HepG2 (cell line): Measurements from ENCODE around the gene CLCN2. TPM values are rescaled to one million over a fixed set of nuclear protein-coding genes. Genes with fewer than 3 reads are reported as not detected.

Experiments
- FOSL2 ChIP-seq: sonication (generic); formaldehyde crosslinking; IDR thresholded peaks from 2 replicates; pipeline ENCODE4 v1.4.0; 2020; ENCODE audit warnings: missing genetic modification reagents
- HMGXB4 ChIP-seq, 2 experiments: sonication (generic) in 1 of 2; formaldehyde crosslinking in 1 of 2; IDR thresholded peaks; 2 replicates each; pipeline versions ENCODE4 v1.4.0 to v1.6.1; 2018 to 2020; ENCODE audit warnings: missing genetic modification reagents in 2 of 2, borderline replicate concordance in 1 of 2, low read depth in 1 of 2, mild to moderate bottlenecking in 1 of 2, missing biosample characterization in 1 of 2
- IKZF4 ChIP-seq: sonication (generic); formaldehyde crosslinking; IDR thresholded peaks from 2 replicates; pipeline ENCODE4 v1.5.1; 2020; ENCODE audit warnings: borderline replicate concordance, mild to moderate bottlenecking, low read depth, missing genetic modification reagents; ENCODE audit errors: not compliant biosample characterization
- IRF1 ChIP-seq: sonication (generic); formaldehyde crosslinking; IDR thresholded peaks from 2 replicates; pipeline ENCODE4 v1.4.0; 2020; ENCODE audit warnings: low read depth, mild to moderate bottlenecking, missing genetic modification reagents
- SATB2 ChIP-seq: sonication (generic); formaldehyde crosslinking; IDR thresholded peaks from 2 replicates; pipeline ENCODE4 v1.5.0; 2020; ENCODE audit warnings: missing genetic modification reagents
- SMARCC2 ChIP-seq: fragments of 450-650 bp; IDR thresholded peaks from 2 replicates; pipeline ENCODE4 v1.6.1; 2017; ENCODE audit warnings: antibody characterized with exemption, mild to moderate bottlenecking
- SSRP1 ChIP-seq: IDR thresholded peaks from 2 replicates; pipeline ENCODE4 v1.6.1; 2016; ENCODE audit warnings: control low read depth
- ZFP90 ChIP-seq: sonication (generic); formaldehyde crosslinking; IDR thresholded peaks from 2 replicates; pipeline ENCODE4 v1.8.0; 2022; ENCODE audit warnings: missing genetic modification reagents, mild to moderate bottlenecking, inconsistent platforms, borderline replicate concordance
- ZFY ChIP-seq: sonication (generic); formaldehyde crosslinking; IDR thresholded peaks from 2 replicates; pipeline ENCODE4 v1.4.0; 2020; ENCODE audit warnings: missing genetic modification reagents
- ZNF224 ChIP-seq: sonication (generic); formaldehyde crosslinking; IDR thresholded peaks from 2 replicates; pipeline ENCODE4 v1.5.0; 2020; ENCODE audit warnings: mild to moderate bottlenecking, missing genetic modification reagents
- ZNF264 ChIP-seq: sonication (generic); formaldehyde crosslinking; IDR thresholded peaks from 2 replicates; pipeline ENCODE4 v1.4.0; 2020; ENCODE audit warnings: missing genetic modification reagents
- ZNF343 ChIP-seq: sonication (generic); formaldehyde crosslinking; IDR thresholded peaks from 2 replicates; pipeline ENCODE4 v1.4.0; 2020; ENCODE audit warnings: mild to moderate bottlenecking, missing genetic modification reagents
- ZNF556 ChIP-seq: sonication (generic); formaldehyde crosslinking; IDR thresholded peaks from 2 replicates; pipeline ENCODE4 v1.4.0; 2020; ENCODE audit warnings: mild to moderate bottlenecking, missing genetic modification reagents, borderline replicate concordance
- ZNF746 ChIP-seq: sonication (generic); formaldehyde crosslinking; IDR thresholded peaks from 2 replicates; pipeline ENCODE4 v1.8.0; 2022; ENCODE audit warnings: mild to moderate bottlenecking, missing genetic modification reagents
- ZNF749 ChIP-seq: sonication (generic); formaldehyde crosslinking; IDR thresholded peaks from 2 replicates; pipeline ENCODE4 v1.8.0; 2022; ENCODE audit warnings: mild to moderate bottlenecking, missing genetic modification reagents, moderate library complexity, borderline replicate concordance
- ZNF75D ChIP-seq: sonication (generic); formaldehyde crosslinking; IDR thresholded peaks from 2 replicates; pipeline ENCODE4 v1.8.1; 2023; ENCODE audit warnings: missing genetic modification reagents, mild to moderate bottlenecking, borderline replicate concordance
- ZSCAN22 ChIP-seq: sonication (generic); formaldehyde crosslinking; IDR thresholded peaks from 2 replicates; pipeline ENCODE4 v1.4.0; 2020; ENCODE audit warnings: mild to moderate bottlenecking, missing genetic modification reagents
- polyA plus RNA-seq, 8 experiments: library from polyadenylated mRNA; depleted of rRNA in 3 of 8; stranded (reverse) in 7 of 8; unstranded in 1 of 8; fragments of >200 nt; fragmentation: Illumina TruSeq in 4 of 8; extraction: Trizol in 4 of 8; gene quantifications; 2 replicates each; pipeline versions ENCODE4 v1.2.1 to v1.2.3, GENCODE V29; 2011 to 2016; ENCODE audit warnings: low read depth in 4 of 8, missing spikeins in 1 of 8, mixed read lengths in 1 of 8; ENCODE audit not compliant: insufficient read depth in 1 of 8
- total RNA-seq, 5 experiments: library from RNA; depleted of rRNA; stranded (reverse); fragments of >200 nt; fragmentation: Illumina TruSeq; extraction: Trizol; gene quantifications; 2 replicates each; pipeline ENCODE4 v1.2.3, GENCODE V29; 2016; ENCODE audit warnings: low read depth in 1 of 5
- TF ChIP-seq, protein P1 (sequence below): sonication (generic); formaldehyde crosslinking; IDR thresholded peaks from 2 replicates; pipeline ENCODE4 v1.4.0; 2020; ENCODE audit warnings: missing genetic modification reagents, borderline replicate concordance
- TF ChIP-seq, protein P2 (sequence below): sonication (generic); formaldehyde crosslinking; IDR thresholded peaks from 2 replicates; pipeline ENCODE4 v1.8.0; 2023; ENCODE audit warnings: mild to moderate bottlenecking, missing genetic modification reagents
- TF ChIP-seq, protein P3 (sequence below): sonication (generic); formaldehyde crosslinking; IDR thresholded peaks from 2 replicates; pipeline ENCODE4 v1.5.1; 2020; ENCODE audit warnings: mild to moderate bottlenecking, moderate library complexity, missing genetic modification reagents

Gene CLCN2
- total and polyA plus RNA-seq, 2 of the 13 experiments (the other 11 are each of a cell fraction or from before 2014, with no cell fraction given), result 11.4 to 13.5 TPM

- TF ChIP-seq, protein P1, sequence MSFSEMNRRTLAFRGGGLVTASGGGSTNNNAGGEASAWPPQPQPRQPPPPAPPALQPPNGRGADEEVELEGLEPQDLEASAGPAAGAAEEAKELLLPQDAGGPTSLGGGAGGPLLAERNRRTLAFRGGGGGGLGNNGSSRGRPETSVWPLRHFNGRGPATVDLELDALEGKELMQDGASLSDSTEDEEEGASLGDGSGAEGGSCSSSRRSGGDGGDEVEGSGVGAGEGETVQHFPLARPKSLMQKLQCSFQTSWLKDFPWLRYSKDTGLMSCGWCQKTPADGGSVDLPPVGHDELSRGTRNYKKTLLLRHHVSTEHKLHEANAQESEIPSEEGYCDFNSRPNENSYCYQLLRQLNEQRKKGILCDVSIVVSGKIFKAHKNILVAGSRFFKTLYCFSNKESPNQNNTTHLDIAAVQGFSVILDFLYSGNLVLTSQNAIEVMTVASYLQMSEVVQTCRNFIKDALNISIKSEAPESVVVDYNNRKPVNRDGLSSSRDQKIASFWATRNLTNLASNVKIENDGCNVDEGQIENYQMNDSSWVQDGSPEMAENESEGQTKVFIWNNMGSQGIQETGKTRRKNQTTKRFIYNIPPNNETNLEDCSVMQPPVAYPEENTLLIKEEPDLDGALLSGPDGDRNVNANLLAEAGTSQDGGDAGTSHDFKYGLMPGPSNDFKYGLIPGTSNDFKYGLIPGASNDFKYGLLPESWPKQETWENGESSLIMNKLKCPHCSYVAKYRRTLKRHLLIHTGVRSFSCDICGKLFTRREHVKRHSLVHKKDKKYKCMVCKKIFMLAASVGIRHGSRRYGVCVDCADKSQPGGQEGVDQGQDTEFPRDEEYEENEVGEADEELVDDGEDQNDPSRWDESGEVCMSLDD (CRISPR knock-in tag), result no peak
- TF ChIP-seq, protein P2, sequence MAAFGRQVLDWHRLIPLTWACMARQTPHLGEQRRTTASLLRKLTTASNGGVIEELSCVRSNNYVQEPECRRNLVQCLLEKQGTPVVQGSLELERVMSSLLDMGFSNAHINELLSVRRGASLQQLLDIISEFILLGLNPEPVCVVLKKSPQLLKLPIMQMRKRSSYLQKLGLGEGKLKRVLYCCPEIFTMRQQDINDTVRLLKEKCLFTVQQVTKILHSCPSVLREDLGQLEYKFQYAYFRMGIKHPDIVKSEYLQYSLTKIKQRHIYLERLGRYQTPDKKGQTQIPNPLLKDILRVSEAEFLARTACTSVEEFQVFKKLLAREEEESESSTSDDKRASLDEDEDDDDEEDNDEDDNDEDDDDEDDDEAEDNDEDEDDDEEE (CRISPR knock-in tag), result 0 out of 2 replicates have a peak, but pooled peaks have one; percentile 60
- TF ChIP-seq SSRP1 (peak; percentile 81; the same call in 1 of the 2 replicates), ZNF556 (CRISPR knock-in tag) (0 out of 2 replicates have a peak, but pooled peaks have one; percentile 12), HMGXB4 (CRISPR knock-in tag; IDR thresholded peaks at IDR 0.05; ENCODE audit: borderline replicate concordance in 1 of 2, low read depth in 1 of 2) (peak; percentile 50 to 68; a peak in 3 of 4 replicates), ZSCAN22 (no peak), ZNF75D (CRISPR knock-in tag) (no peak), FOSL2 (CRISPR knock-in tag) (peak; percentile 60; the same call in 1 of the 2 replicates), SATB2 (CRISPR knock-in tag) (no peak), ZNF749 (CRISPR knock-in tag) (peak; percentile 58), IRF1 (CRISPR knock-in tag) (no peak), IKZF4 (CRISPR knock-in tag) (no peak), ZFP90 (CRISPR knock-in tag) (no peak), ZNF343 (CRISPR knock-in tag) (no peak; the same call in 1 of the 2 replicates), SMARCC2 (no peak), ZNF746 (CRISPR knock-in tag) (0 out of 2 replicates have a peak, but pooled peaks have one; percentile 14), ZNF224 (CRISPR knock-in tag) (no peak), ZFY (CRISPR knock-in tag) (peak; percentile 66), ZNF264 (CRISPR knock-in tag) (no peak)
- TF ChIP-seq, protein P3, sequence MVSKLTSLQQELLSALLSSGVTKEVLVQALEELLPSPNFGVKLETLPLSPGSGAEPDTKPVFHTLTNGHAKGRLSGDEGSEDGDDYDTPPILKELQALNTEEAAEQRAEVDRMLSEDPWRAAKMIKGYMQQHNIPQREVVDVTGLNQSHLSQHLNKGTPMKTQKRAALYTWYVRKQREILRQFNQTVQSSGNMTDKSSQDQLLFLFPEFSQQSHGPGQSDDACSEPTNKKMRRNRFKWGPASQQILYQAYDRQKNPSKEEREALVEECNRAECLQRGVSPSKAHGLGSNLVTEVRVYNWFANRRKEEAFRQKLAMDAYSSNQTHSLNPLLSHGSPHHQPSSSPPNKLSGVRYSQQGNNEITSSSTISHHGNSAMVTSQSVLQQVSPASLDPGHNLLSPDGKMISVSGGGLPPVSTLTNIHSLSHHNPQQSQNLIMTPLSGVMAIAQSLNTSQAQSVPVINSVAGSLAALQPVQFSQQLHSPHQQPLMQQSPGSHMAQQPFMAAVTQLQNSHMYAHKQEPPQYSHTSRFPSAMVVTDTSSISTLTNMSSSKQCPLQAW (CRISPR knock-in tag), result no peak
Observed at GRCh38 chr3:184335661-184336546, 25.5 kb downstream of the CLCN2 start (continued).
